Stimulated activated CD8-positive, alpha-beta memory T cell treated with anti-CD3 and anti-CD28 coated beads, Interleukin-12 subunit alpha, Interleukin-12 subunit beta, amount 100 ng/mL, for 4 hours (primary cell): Measurements from ENCODE around the gene SETD1B.

ENCODE experiments used
- DNase-seq: peaks from one replicate; pipeline ENCODE4 v3.0.0-alpha.2; 2020; ENCODE audit warnings: low read depth

SETD1B gene

DNA sequence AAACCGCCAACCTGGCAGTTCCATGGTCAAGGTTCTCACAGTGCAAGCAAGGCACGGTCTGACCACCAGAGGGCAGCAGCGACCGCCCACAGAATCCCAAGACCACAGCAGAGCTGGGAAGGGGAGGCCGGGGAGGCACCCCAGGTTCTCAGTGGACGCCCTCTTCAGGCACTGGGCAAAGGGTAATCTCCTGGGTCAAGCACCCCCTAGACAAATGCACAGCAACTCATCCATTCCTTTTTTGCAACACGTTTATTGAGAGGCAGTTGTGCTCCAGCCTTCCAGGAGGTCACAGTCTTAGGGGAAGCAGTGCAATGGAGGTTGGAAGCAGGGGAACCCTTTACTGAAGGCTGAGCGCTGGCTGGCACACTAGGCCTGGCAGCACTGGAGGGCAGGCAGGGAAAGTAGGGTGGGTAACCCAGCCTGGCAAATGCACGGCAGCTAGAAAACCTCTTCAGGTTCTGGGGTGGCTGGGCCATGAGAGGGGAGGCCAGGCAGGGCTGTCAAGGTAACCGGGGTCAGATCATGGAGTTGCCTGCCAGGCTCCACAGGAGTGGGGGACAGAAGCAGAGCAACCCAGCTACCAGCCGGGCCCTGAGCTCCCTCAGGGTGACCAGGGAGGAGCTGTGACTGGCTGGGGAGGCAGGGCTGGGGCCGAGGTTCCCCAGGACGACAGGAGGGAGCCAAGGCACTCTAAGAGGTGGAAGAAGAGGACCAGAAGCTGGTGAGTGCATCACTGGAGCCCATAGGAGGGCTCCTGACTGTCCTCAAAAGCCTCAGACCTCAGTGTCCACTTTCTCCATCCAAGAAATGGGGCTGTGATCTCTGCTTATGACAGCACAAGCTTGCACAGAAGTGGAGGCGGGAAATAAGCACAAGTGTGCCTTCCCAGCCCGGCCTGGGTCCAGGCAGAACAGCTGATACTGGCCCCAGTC, 8.5 kb upstream of the SETD1B start:
- DNase-seq = peak; percentile 69

DNA sequence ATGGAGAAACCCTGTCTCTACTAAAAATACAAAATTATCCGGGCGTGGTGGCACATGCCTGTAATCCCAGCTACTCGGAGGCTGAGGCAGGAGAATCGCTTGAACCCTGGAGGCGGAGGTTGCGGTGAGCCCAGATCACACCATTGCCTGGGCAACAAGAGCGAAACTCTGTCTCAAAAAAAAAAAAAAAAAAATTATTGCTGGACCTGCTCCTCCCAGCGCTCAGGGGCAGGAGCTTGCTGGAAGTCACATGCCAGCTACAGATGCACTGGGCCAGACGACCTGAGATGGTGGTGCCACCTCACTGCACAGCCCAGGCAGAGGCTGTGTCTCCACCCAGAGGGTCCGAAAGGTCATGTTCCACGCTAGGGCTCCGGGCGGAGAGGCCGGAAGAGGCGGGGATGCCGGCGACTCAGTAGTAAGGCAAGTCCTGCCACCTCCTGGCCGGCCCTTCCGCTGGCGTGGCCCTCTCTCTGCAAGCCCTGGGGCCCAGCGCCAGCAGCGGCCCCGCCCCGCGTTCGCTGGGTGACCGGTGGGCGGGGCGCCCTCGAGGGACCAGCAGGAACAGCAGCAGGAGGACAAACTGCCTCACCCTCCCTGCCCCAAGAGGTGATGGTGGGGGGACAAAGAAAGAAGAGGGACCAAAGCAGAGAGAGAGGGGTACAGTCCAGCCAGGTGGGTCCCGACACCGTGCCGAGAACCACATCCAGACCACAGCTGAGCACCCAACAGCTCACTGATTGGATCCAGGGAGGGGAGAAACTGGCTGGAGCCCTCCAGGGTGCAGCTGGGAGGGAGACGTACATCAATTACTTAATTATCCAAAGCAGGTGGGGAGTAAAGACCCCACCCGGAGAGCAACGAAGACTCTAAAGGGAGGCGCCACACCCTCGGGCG, 6.7 kb upstream of the SETD1B start:
- DNase-seq = no peak

- DNase-seq = no peak
These were observed 5.6 kb upstream of the SETD1B start for GRCh38 chr12:121797937-121798786.

GRCh38 chr12:121798787-121799155, 5.0 kb upstream of the SETD1B start:
- DNase-seq = no peak

GRCh38 chr12:121799156-121799841, 4.5 kb upstream of the SETD1B start:
- DNase-seq = no peak

- peak; percentile 70 for DNase-seq
These were observed 3.7 kb upstream of the SETD1B start for GRCh38 chr12:121799842-121800693.

DNA sequence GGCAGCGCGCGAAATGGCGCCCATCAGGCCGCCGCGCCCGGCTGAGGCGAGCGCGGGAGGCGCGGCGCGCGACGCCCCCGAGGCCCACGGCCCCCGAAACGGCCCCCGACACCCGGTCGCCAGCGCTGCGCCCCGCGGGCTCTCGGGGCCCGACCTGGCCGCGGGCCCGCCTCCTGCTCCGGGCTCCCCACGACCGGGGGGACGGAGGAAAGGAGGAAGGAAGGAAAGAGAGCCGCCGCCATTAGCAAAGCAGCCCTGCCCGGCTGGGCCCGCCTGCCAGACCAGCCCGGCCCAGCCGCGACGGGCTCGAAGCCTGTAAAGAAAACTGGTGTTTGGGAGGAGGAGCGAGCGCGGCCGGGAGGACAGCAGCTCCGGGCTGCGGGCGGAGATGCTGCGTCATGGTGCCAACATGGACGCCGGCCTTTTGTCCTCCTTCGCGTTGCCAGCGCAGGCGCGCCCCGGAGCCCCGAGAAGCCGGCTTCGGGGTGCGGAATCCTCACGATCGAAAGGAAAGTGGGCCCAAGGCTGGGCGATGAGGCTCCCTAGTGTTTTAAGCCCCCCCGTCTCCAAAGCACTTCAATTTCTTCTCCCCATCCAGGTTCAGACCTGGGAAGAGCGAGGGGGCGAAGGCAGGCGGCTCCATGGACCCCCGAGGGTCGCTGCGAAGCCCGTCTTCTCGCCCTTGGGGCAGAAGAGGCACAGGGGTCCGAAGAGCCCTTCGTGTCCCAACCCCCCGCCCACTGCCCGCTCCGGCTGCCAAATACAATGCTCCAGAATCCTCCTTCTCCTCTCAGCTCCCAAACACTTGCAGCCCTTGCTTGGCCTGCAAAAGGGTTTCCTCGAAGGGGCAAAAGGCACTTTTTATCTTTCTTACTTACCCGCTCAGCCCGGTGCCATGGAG, 2.9 kb upstream of the SETD1B start:
- peak; percentile 61 for DNase-seq

- no peak for DNase-seq
These were observed 2.0 kb upstream of the SETD1B start for GRCh38 chr12:121801595-121802484.

DNA sequence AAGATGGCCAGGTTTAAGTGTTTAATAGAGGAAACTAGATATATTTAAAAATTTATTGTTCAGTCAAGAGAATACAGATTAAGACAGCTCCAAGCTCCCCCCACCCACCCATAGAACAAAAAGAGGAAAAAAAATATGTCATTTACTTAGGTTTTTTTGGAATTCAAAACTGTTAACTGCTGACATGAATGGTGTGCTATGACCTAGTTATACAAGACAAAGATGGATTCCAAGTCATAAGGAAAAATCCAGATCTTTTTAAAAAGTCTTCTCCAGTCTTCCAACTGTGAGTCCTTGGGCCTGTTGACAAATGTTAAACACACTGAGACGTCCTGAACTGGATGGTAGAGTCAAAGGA, 1.3 kb upstream of the SETD1B start:
- DNase-seq = no peak

- peak; percentile 71 for DNase-seq
These were observed 738 bp upstream of the SETD1B start for GRCh38 chr12:121802843-121803698.

DNA sequence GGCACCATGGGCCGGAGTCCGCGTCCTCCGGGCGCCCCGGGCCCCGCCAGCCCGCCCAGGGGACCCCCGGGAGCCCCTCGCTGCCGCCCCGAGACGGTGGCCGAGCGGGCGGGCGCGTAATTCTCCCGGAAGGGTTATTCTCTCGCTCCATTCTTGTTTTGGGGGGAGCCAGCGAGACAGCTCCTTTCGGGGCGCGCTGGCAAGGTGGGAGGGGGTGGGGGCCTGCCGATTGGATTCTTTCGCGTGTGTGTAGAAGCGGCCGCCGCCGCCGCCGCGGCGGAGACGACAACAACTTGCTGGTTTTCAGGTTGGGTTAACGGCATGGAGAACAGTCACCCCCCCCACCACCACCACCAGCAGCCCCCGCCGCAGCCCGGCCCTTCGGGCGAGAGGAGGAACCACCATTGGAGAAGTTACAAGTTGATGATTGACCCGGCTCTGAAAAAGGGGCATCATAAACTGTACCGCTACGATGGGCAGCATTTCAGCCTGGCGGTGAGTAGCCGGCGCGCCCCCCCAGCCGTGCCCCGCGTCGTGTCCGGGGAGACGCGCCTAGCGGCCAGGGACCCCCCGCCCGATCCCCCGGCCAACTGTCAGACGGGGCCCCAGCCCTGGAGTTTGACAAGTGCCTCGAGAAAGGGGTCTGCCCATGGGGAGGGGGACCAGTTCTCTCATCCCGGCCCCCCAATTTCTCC, 755 bp downstream of the SETD1B start:
- peak; percentile 57 for DNase-seq

GRCh38 chr12:121805171-121806008, 1.6 kb downstream of the SETD1B start:
- no peak for DNase-seq

- no peak for DNase-seq
These were observed 2.3 kb downstream of the SETD1B start for GRCh38 chr12:121806009-121806545.

- DNase-seq = no peak
These were observed 3.0 kb downstream of the SETD1B start for GRCh38 chr12:121806546-121807423.
